ENCODE results near the gene ZDHHC5. TPM values are rescaled to one million over a fixed set of nuclear protein-coding genes. Genes with fewer than 3 reads are reported as not detected.

ZDHHC5 gene
- total and polyA plus RNA-seq, 2 of the 4 experiments (the other 2 are of a cell fraction), result 19.4 to 45.7 TPM

GRCh38 chr11:57646194-57646798 lies 21.6 kb upstream of the ZDHHC5 start:
- dilution Hi-C loops (cut with HindIII; ENCODE audit: low sequenced_read_pairs, unreplicated experiment), result no loop called here
- peak overlapping the region; percentile 46 for H2AFZ ChIP-seq (replicated peaks; ENCODE audit: low read length, poor library complexity)
- H4K8ac ChIP-seq (ENCODE audit: low read depth in 2 of 2, low read length in 2 of 2), result no peak overlapping the region
- no peak overlapping the region for H2BK20ac ChIP-seq (ENCODE audit: low read depth, low read length)
- peaks cover 71% of the 10 kb centered on the region for H4K20me1 ChIP-seq (ENCODE audit: insufficient read depth, low read length)
- POLR2A ChIA-PET (ENCODE audit: unreplicated experiment), result interaction anchor here (0.5 kb wide), 1 partner anchor 63 kb away, joined by 7 read pairs; no protein-coding TSS in a partner anchor
- H2BK120ac ChIP-seq (ENCODE audit: low read depth, low read length), result no peak overlapping the region
- no peak overlapping the region for H2BK15ac ChIP-seq (ENCODE audit: low read depth, low read length)
- CTCF ChIA-PET, result interaction anchor here (1.6 kb wide), 1 partner anchor 78 kb away, joined by 6 read pairs; the partner anchor contains the start of gene UBE2L6
- 54% methylated on average over 4 of the region's 10 CpGs; no CpG with 5 or more reads in 1 of the 2 experiments for WGBS, 2 experiments (ENCODE audit: extremely low coverage in 2 of 2, insufficient read length in 1 of 2)
- peaks cover 6% of the 10 kb centered on the region; the same call in 1 of the 2 replicates for H3K36me3 ChIP-seq (ENCODE audit: control insufficient read depth, insufficient read depth, low read length)
- H2AK5ac ChIP-seq (ENCODE audit: low read depth, low read length), result peak overlapping the region; percentile 44; the same call in 1 of the 2 replicates
- no peak overlapping the region for H3K4ac ChIP-seq (ENCODE audit: low read depth, low read length)
- no peaks in the 10 kb centered on the region for H3K9me3 ChIP-seq (ENCODE audit: control insufficient read depth, insufficient read depth, low read length)
- H3K27ac ChIP-seq (ENCODE audit: insufficient read depth, low read length), result no peak overlapping the region
- peak overlapping the region; percentile 19 for H2AK9ac ChIP-seq (replicated peaks; ENCODE audit: low read depth, low read length, poor library complexity)
- no TSS peak for BruUV-seq (replicated peaks)
- H2BK5ac ChIP-seq (ENCODE audit: low read depth, low read length, poor library complexity, severe bottlenecking), result no peak overlapping the region
- H3K4me1 ChIP-seq (ENCODE audit: control insufficient read depth, insufficient read depth, low read length), result peaks cover 28% of the 10 kb centered on the region
- no peaks in the 10 kb centered on the region for H3K27me3 ChIP-seq (ENCODE audit: control insufficient read depth, insufficient read depth, low read length)
- in situ Hi-C loops (cut with MboI; ENCODE audit: low sequenced_read_pairs), result loop anchor here (10.0 kb wide), 2 partner anchors 151 to 191 kb away; no protein-coding TSS in a partner anchor
- H3K4me3 ChIP-seq (ENCODE audit: insufficient read depth, low read depth, low read length), result no peak overlapping the region
- TF ChIP-seq CEBPB (IDR thresholded peaks at IDR 0.05; ENCODE audit: low read depth, low read length) (no peak), NFE2L2 (IDR thresholded peaks at IDR 0.05; ENCODE audit: low read depth, low read length) (no peak), SMC3 (IDR thresholded peaks at IDR 0.05; ENCODE audit: low read depth, low read length) (no peak), MAFK (IDR thresholded peaks at IDR 0.05; ENCODE audit: low read depth, low read length) (no peak), RFX5 (IDR thresholded peaks at IDR 0.05; ENCODE audit: low read depth, low read length) (no peak), BHLHE40 (IDR thresholded peaks at IDR 0.05; ENCODE audit: low read depth, low read length) (no peak), MAZ (IDR thresholded peaks at IDR 0.05; ENCODE audit: borderline replicate concordance, low read depth, low read length) (no peak)
- no peak overlapping the region for H3K18ac ChIP-seq (ENCODE audit: low read depth, low read length)
- no peak overlapping the region for H4K91ac ChIP-seq (ENCODE audit: insufficient read depth, low read depth, low read length)
- H3K56ac ChIP-seq (ENCODE audit: extremely low read depth, insufficient read depth, low read length), result no peak overlapping the region
- H3K23ac ChIP-seq (ENCODE audit: low read depth, low read length), result peak overlapping the region; percentile 33; the same call in 1 of the 2 replicates
- no peak overlapping the region for H3K14ac ChIP-seq (replicated peaks; ENCODE audit: low read depth, low read length)
- H3K9me1 ChIP-seq (ENCODE audit: insufficient read depth, low read length), result peaks cover 13% of the 10 kb centered on the region; the same call in 1 of the 2 replicates
- DNase-seq, result no peak
- intact Hi-C loops (cut with micrococcal nuclease), result loop anchor here (5.0 kb wide), 1 partner anchor 876 kb away; no protein-coding TSS in a partner anchor
- no peak overlapping the region for H3K4me2 ChIP-seq (ENCODE audit: low read depth, low read length)
- no peak overlapping the region for H3K9ac ChIP-seq (ENCODE audit: low read depth, low read length)
- no peak overlapping the region for H4K5ac ChIP-seq (ENCODE audit: low read depth, low read length)
- H3K79me1 ChIP-seq (ENCODE audit: low read depth in 1 of 2, low read length in 2 of 2), result peaks cover 14 to 54% of the 10 kb centered on the region in 2 experiments
- ATAC-seq (ENCODE audit: low read depth), result no peak
